GM20000 (cell line): Measurements from ENCODE around the gene DDX19B.
"Not testable (repeated sequence)": the region's sequence is repeated elsewhere in the genome, so short reads cannot be mapped to it uniquely, and the experiment has no call there.

Source experiments
- DNase-seq: peaks from one replicate; pipeline ENCODE4 v3.0.0; 2012; ENCODE audit warnings: low spot score
- CTCF ChIP-seq: IDR thresholded peaks from 2 replicates; pipeline ENCODE4 v1.5.1; 2012; ENCODE audit warnings: mild to moderate bottlenecking, control low read depth; ENCODE audit errors: extremely low read depth, missing control alignments

DDX19B gene

DNA sequence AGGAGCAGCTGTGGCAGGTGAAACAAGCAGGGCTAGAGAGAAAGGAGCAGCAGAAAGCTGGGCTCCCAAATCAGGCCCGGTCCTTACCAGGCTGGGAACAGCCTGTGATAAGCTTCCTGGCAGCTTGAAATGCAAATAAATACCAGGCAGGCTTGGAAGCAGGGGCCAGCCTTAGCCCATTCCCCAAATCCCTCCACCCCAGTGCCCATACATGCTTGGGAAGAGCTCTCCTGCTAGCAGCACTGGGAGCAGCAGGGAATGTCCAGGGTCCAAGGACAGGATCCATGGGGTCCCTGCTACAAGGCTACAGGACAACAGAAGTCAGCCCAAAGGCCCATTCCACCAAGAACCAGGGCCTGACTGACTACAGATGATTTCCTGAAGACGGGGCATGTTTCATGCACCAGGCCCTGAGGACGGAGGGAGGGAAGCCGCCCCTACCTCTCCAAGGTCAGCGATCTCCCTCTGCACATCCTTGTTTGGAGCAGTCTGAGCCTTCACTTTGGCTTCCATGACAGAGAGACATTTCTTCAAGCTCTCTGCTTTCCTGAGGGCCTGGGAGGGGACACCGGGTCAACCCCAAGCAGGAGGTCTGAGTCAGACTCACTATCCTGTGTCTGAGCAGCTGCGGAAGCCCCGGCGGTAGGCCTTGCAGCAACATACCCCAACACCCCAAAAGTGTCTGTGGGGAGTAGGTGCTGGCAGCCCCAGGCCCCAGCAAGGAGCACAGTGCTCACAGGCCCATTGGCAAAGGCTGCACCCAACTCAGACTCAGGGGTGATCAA is 44.6 kb upstream of the DDX19B start:
- no peak for DNase-seq

DNA sequence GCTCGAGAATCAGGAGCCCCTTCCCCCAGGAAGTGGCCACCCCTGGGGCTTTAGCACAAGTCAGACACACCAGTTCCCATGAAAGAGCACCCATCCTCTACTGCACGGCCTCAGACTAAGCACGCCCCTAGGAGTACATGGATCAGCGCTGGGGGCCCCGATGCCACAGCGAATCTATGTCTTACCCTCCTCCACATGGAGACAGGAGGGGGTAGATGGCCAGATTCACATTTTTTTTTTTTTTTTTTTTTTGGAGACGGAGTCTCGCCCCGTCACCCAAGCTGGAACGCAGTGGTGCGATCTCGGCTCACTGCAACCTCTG is 44.1 kb upstream of the DDX19B start:
- no peak for TF ChIP-seq CTCF
- DNase-seq, result no peak

More for the DNA sequence above, 44.6 kb upstream of the DDX19B start:
- TF ChIP-seq CTCF, result no peak

DNA sequence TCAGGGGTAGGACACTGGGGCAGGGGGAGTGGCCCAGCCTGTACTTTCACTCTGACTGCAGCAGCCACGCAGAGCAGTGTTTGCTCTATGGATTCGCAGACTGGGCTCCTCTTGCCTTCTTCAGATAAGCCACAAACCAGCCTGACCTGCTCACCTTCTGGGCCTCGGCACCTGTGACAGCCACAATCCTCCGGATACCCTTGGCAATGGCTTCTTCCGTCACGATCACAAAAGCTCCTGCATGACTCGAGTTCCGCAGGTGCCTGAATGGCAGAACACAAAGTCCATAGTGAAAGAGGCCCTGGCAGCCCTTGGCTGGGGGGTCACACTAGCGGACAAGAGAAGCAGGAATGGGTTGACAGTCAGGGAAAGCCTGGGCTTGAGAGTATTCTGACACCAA is 43.4 kb upstream of the DDX19B start:
- no peak for DNase-seq

DNA sequence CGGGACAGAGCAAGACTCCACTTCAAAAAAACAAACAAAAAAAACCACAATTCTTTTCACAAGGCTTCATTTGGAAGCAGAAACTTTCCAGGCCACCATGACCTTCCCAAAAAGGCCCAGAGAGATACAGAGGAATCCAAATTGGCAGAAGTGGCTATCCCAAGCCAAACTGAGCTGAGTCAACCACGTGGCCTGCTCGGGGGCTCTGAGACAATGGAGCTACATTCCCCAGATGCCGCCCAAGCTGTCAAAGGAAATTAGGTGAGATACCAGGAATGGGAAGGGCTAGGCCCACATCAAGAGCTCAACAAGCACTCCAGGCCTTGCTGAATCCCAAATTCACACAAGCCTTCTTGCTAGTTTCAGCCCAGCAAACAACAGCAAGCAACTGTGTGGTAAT is 41.6 kb upstream of the DDX19B start:
- TF ChIP-seq CTCF, result no peak
- no peak for DNase-seq

More for the DNA sequence above, 43.4 kb upstream of the DDX19B start:
- no peak for TF ChIP-seq CTCF

- TF ChIP-seq CTCF, result no peak
- no peak for DNase-seq
Observed at GRCh38 chr16:70258065-70258464, 40.9 kb upstream of the DDX19B start.

- TF ChIP-seq CTCF, result no peak
- DNase-seq, result no peak
Observed at GRCh38 chr16:70258946-70259345, 40.0 kb upstream of the DDX19B start.

- not testable (repeated sequence) for DNase-seq
Observed at GRCh38 chr16:70259903-70260302, 39.1 kb upstream of the DDX19B start.

GRCh38 chr16:70267516-70267915 is 31.5 kb upstream of the DDX19B start:
- no peak for TF ChIP-seq CTCF
- no peak for DNase-seq

DNA sequence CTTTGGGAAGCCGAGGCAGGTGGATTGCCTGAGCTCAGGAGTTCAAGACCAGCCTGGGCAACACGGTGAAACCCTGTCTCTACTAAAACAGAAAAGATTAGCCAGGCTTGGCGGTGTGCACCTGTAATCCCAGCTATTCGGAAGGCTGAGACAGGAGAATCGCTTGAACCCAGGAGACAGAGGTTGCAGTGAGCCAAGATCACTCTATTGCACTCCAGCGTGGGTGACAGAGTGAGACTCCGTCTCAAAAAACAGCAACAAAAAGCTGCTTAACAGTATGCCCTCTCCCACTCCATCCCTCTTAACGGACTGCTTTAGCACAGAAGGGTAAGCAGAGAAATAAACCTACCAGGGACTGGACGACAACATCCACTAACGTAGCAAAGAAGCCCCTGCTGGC is 31.1 kb upstream of the DDX19B start:
- DNase-seq, result not testable (repeated sequence)
